ENCODE results near the gene DEK.

Gene DEK

DNA sequence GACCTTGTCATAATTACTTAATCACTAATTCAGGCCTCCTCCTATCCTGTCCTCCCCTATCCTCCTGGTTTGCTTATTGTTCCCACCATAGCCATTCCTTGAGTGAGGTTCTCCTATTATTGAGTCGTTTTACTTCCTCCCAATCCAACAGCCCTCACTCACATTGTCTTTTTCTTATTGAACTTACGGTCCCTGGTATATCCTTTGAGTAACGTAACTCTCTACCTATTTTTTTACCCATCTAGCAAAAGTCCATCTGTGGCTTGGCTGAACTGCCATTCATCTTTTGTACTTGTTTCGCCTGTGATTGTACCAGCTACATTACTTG, 43.1 kb downstream of the DEK start:
- Histone ChIP-seq H3K27ac (ENCODE audit: low read depth, low read length) (no peak overlapping the region), H3K4me1 (ENCODE audit: control insufficient read depth in 5 of 5, insufficient read depth in 5 of 5, low read length in 5 of 5) (no peaks in the 10 kb centered on the region), H3K4me3 (ENCODE audit: low read depth in 1 of 5, low read length in 5 of 5) (no peak overlapping the region), H3K9ac (ENCODE audit: low read length in 5 of 5) (no peak overlapping the region), H3K36me3 (ENCODE audit: control insufficient read depth in 5 of 5, insufficient read depth in 5 of 5, low read length in 5 of 5) (peaks cover 20 to 55% (median 46%) of the 10 kb centered on the region in 5 donors), H3K27me3 (ENCODE audit: control insufficient read depth in 5 of 5, insufficient read depth in 4 of 5, low read length in 5 of 5) (no peaks in the 10 kb centered on the region), H3K9me3 (ENCODE audit: control insufficient read depth in 5 of 5, low read length in 5 of 5) (no peaks in the 10 kb centered on the region)

DNA sequence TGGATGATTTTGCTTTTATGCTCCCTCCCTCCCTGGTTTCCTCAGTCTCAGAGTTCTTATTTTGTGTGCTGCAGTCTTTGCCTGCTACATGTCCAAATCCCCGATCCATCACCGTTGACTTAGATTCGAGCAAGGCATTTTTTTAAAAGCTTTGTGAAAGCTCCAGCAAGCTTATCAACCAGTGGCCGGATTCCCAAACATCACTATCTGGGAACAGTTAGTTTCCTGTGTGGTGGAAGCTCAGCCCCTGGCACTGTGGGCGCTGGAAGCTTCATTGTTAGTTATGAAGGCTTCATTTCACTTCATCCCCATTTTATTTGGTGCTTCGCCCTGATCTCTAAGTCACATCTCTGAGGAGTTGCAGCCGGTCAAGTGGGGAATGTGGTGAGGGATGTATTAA, 44.7 kb downstream of the DEK start:
- no peak overlapping the region for H3K9ac ChIP-seq (ENCODE audit: low read length in 5 of 5)
- H3K9me3 ChIP-seq (ENCODE audit: control insufficient read depth in 5 of 5, low read length in 5 of 5), result no peaks in the 10 kb centered on the region
- no peak overlapping the region for H3K4me3 ChIP-seq (ENCODE audit: low read depth in 1 of 5, low read length in 5 of 5)
- no peaks in the 10 kb centered on the region for H3K27me3 ChIP-seq (ENCODE audit: control insufficient read depth in 5 of 5, insufficient read depth in 4 of 5, low read length in 5 of 5)
- H3K36me3 ChIP-seq (ENCODE audit: control insufficient read depth in 5 of 5, insufficient read depth in 5 of 5, low read length in 5 of 5), result peaks cover 27 to 49% (median 33%) of the 10 kb centered on the region in 5 donors
- peaks cover 0 to 5% (median 0%) of the 10 kb centered on the region in 5 donors for H3K4me1 ChIP-seq (ENCODE audit: control insufficient read depth in 5 of 5, insufficient read depth in 5 of 5, low read length in 5 of 5)
- no peak overlapping the region for H3K27ac ChIP-seq (ENCODE audit: low read depth, low read length)

- Histone ChIP-seq H3K4me1 (ENCODE audit: control insufficient read depth in 5 of 5, insufficient read depth in 5 of 5, low read length in 5 of 5) (peaks cover 0 to 5% (median 0%) of the 10 kb centered on the region in 5 donors), H3K9me3 (ENCODE audit: control insufficient read depth in 5 of 5, low read length in 5 of 5) (no peaks in the 10 kb centered on the region), H3K36me3 (ENCODE audit: control insufficient read depth in 5 of 5, insufficient read depth in 5 of 5, low read length in 5 of 5) (peaks cover 25 to 56% (median 33%) of the 10 kb centered on the region in 5 donors), H3K27me3 (ENCODE audit: control insufficient read depth in 5 of 5, insufficient read depth in 4 of 5, low read length in 5 of 5) (no peaks in the 10 kb centered on the region), H3K4me3 (ENCODE audit: low read depth in 1 of 5, low read length in 5 of 5) (no peak overlapping the region), H3K9ac (ENCODE audit: low read length in 5 of 5) (no peak overlapping the region), H3K27ac (ENCODE audit: low read depth, low read length) (no peak overlapping the region)
Observed at GRCh38 chr6:18218233-18218632, 46.1 kb downstream of the DEK start.

DNA sequence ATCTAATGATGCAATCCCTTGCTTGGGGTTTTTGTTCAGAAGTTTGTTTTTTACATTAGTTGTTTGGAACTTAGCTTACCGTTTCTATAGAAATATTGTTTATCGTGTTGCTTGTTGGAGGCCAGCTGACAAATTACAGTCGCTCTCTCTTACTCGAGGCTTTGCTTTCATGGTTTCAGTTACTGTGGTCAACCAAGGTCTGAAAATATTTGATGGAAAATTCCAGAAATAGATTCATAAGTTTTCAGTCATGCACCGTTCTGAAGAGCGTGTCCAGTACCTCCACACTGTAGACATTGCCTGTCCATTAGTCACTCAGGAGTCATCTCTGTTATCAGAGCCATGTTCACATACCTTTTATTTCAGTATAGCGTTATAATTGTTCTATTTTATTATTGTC, 47.9 kb downstream of the DEK start:
- Histone ChIP-seq H3K27me3 (ENCODE audit: control insufficient read depth in 5 of 5, insufficient read depth in 4 of 5, low read length in 5 of 5) (no peaks in the 10 kb centered on the region), H3K27ac (ENCODE audit: low read depth, low read length) (no peak overlapping the region), H3K36me3 (ENCODE audit: control insufficient read depth in 5 of 5, insufficient read depth in 5 of 5, low read length in 5 of 5) (peaks cover 21 to 53% (median 31%) of the 10 kb centered on the region in 5 donors), H3K9ac (ENCODE audit: low read length in 5 of 5) (no peak overlapping the region), H3K9me3 (ENCODE audit: control insufficient read depth in 5 of 5, low read length in 5 of 5) (no peaks in the 10 kb centered on the region), H3K4me1 (ENCODE audit: control insufficient read depth in 5 of 5, insufficient read depth in 5 of 5, low read length in 5 of 5) (peaks cover 0 to 5% (median 0%) of the 10 kb centered on the region in 5 donors), H3K4me3 (ENCODE audit: low read depth in 1 of 5, low read length in 5 of 5) (no peak overlapping the region)

GRCh38 chr6:18215436-18215835, 48.9 kb downstream of the DEK start:
- H3K27ac ChIP-seq (ENCODE audit: low read depth, low read length), result no peak overlapping the region
- H3K9me3 ChIP-seq (ENCODE audit: control insufficient read depth in 5 of 5, low read length in 5 of 5), result no peaks in the 10 kb centered on the region
- H3K9ac ChIP-seq (ENCODE audit: low read length in 5 of 5), result no peak overlapping the region
- peaks cover 17 to 46% (median 28%) of the 10 kb centered on the region in 5 donors for H3K36me3 ChIP-seq (ENCODE audit: control insufficient read depth in 5 of 5, insufficient read depth in 5 of 5, low read length in 5 of 5)
- H3K4me1 ChIP-seq (ENCODE audit: control insufficient read depth in 5 of 5, insufficient read depth in 5 of 5, low read length in 5 of 5), result peaks cover 0 to 5% (median 0%) of the 10 kb centered on the region in 5 donors
- no peaks in the 10 kb centered on the region for H3K27me3 ChIP-seq (ENCODE audit: control insufficient read depth in 5 of 5, insufficient read depth in 4 of 5, low read length in 5 of 5)
- no peak overlapping the region for H3K4me3 ChIP-seq (ENCODE audit: low read depth in 1 of 5, low read length in 5 of 5)

DNA sequence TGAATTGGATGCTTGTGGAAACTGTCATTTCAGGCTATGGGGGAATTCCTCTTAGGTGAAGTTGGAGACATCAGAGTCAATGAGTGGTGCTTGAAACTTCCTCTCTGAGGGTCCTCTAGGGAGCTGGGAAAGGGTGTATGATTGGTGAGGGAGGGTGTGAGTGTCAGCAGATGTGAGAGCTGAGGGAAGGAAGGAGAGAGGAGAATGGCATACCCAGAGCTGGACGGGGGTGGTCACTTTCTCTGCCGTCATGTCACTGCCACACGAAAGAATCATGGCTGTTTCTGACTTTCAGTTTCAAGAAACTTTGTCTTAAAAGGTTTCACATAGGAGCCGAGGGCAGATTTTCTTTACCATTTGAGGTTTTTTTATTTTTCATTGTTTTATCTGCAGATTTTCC, 50.3 kb downstream of the DEK start:
- no peak overlapping the region for H3K9ac ChIP-seq (ENCODE audit: low read length in 5 of 5)
- no peaks in the 10 kb centered on the region for H3K9me3 ChIP-seq (ENCODE audit: control insufficient read depth in 5 of 5, low read length in 5 of 5)
- H3K4me3 ChIP-seq (ENCODE audit: low read depth in 1 of 5, low read length in 5 of 5), result no peak overlapping the region
- H3K27me3 ChIP-seq (ENCODE audit: control insufficient read depth in 5 of 5, insufficient read depth in 4 of 5, low read length in 5 of 5), result no peaks in the 10 kb centered on the region
- H3K36me3 ChIP-seq (ENCODE audit: control insufficient read depth in 5 of 5, insufficient read depth in 5 of 5, low read length in 5 of 5), result peaks cover 20 to 52% (median 35%) of the 10 kb centered on the region in 5 donors
- peaks cover 0 to 5% (median 0%) of the 10 kb centered on the region in 5 donors for H3K4me1 ChIP-seq (ENCODE audit: control insufficient read depth in 5 of 5, insufficient read depth in 5 of 5, low read length in 5 of 5)
- H3K27ac ChIP-seq (ENCODE audit: low read depth, low read length), result no peak overlapping the region

DNA sequence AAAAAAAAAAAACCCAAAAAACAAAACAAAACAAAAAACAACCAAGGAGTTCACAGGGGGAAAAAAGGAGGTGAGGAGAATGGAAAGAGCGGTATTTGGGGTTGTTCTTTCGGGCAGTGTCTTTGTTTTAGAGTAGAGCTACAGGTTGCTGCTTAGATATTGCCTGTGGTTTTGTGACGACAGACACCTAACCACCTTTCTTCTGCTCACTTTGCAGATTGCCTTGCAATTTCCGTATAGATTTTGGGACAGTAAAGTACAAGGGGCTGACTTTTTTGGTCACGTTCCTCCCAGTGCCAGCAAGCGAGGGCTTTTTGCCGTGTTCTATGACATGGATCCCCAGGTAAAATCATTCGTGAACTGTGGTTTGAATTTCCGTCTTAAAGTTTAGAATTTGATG, 50.9 kb downstream of the DEK start:
- H3K36me3 ChIP-seq (ENCODE audit: control insufficient read depth in 5 of 5, insufficient read depth in 5 of 5, low read length in 5 of 5), result peaks cover 20 to 50% (median 33%) of the 10 kb centered on the region in 5 donors
- H3K27ac ChIP-seq (ENCODE audit: low read depth, low read length), result no peak overlapping the region
- H3K4me3 ChIP-seq (ENCODE audit: low read depth in 1 of 5, low read length in 5 of 5), result no peak overlapping the region

GRCh38 chr6:18212231-18212630, 52.1 kb downstream of the DEK start:
- H3K4me1 ChIP-seq (ENCODE audit: control insufficient read depth in 5 of 5, insufficient read depth in 5 of 5, low read length in 5 of 5), result peaks cover 0 to 5% (median 0%) of the 10 kb centered on the region in 5 donors

More for the DNA sequence above, 50.9 kb downstream of the DEK start:
- Histone ChIP-seq H3K4me1 (ENCODE audit: control insufficient read depth in 5 of 5, insufficient read depth in 5 of 5, low read length in 5 of 5) (peaks cover 0 to 5% (median 0%) of the 10 kb centered on the region in 5 donors), H3K27me3 (ENCODE audit: control insufficient read depth in 5 of 5, insufficient read depth in 4 of 5, low read length in 5 of 5) (no peaks in the 10 kb centered on the region), H3K9ac (ENCODE audit: low read length in 5 of 5) (no peak overlapping the region), H3K9me3 (ENCODE audit: control insufficient read depth in 5 of 5, low read length in 5 of 5) (no peaks in the 10 kb centered on the region)

GRCh38 chr6:18211338-18211737, 53.0 kb downstream of the DEK start:
- H3K27ac ChIP-seq (ENCODE audit: low read depth, low read length), result no peak overlapping the region
- H3K27me3 ChIP-seq (ENCODE audit: control insufficient read depth in 5 of 5, insufficient read depth in 4 of 5, low read length in 5 of 5), result no peaks in the 10 kb centered on the region
- peaks cover 22 to 57% (median 42%) of the 10 kb centered on the region in 5 donors for H3K36me3 ChIP-seq (ENCODE audit: control insufficient read depth in 5 of 5, insufficient read depth in 5 of 5, low read length in 5 of 5)
- H3K4me1 ChIP-seq (ENCODE audit: control insufficient read depth in 5 of 5, insufficient read depth in 5 of 5, low read length in 5 of 5), result peaks cover 0 to 5% (median 0%) of the 10 kb centered on the region in 5 donors
- no peak overlapping the region for H3K4me3 ChIP-seq (ENCODE audit: low read depth in 1 of 5, low read length in 5 of 5)
- H3K9me3 ChIP-seq (ENCODE audit: control insufficient read depth in 5 of 5, low read length in 5 of 5), result no peaks in the 10 kb centered on the region
- no peak overlapping the region for H3K9ac ChIP-seq (ENCODE audit: low read length in 5 of 5)

More at GRCh38 chr6:18212231-18212630, 52.1 kb downstream of the DEK start:
- peaks cover 22 to 48% (median 38%) of the 10 kb centered on the region in 5 donors for H3K36me3 ChIP-seq (ENCODE audit: control insufficient read depth in 5 of 5, insufficient read depth in 5 of 5, low read length in 5 of 5)
- no peaks in the 10 kb centered on the region for H3K9me3 ChIP-seq (ENCODE audit: control insufficient read depth in 5 of 5, low read length in 5 of 5)
- H3K9ac ChIP-seq (ENCODE audit: low read length in 5 of 5), result no peak overlapping the region
- H3K27me3 ChIP-seq (ENCODE audit: control insufficient read depth in 5 of 5, insufficient read depth in 4 of 5, low read length in 5 of 5), result no peaks in the 10 kb centered on the region
- H3K4me3 ChIP-seq (ENCODE audit: low read depth in 1 of 5, low read length in 5 of 5), result no peak overlapping the region
- no peak overlapping the region for H3K27ac ChIP-seq (ENCODE audit: low read depth, low read length)

DNA sequence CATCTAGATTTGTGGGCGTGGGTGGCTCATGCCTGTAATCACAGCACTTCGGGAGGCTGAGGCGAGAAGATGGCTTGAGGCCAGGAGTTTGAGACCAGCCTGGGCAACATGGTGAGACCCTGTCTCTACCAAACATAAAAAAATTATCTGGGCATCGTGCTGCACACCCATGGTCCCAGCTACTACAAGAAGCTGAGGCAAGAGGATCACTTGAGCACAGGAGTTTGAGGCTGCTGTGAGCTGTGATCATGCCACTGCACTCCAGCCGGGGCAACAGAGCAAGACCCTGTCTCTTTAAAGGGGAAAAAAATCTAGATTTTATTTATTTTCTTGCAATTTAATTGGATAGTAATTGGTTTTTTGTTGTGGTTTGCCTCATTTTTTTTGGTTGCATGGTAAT, 53.6 kb downstream of the DEK start:
- H3K36me3 ChIP-seq (ENCODE audit: control insufficient read depth in 5 of 5, insufficient read depth in 5 of 5, low read length in 5 of 5), result peaks cover 22 to 63% (median 41%) of the 10 kb centered on the region in 5 donors

More for the DNA sequence above, 53.6 kb downstream of the DEK start:
- Histone ChIP-seq H3K27ac (ENCODE audit: low read depth, low read length) (no peak overlapping the region), H3K9ac (ENCODE audit: low read length in 5 of 5) (no peak overlapping the region), H3K27me3 (ENCODE audit: control insufficient read depth in 5 of 5, insufficient read depth in 4 of 5, low read length in 5 of 5) (no peaks in the 10 kb centered on the region), H3K9me3 (ENCODE audit: control insufficient read depth in 5 of 5, low read length in 5 of 5) (no peaks in the 10 kb centered on the region), H3K4me3 (ENCODE audit: low read depth in 1 of 5, low read length in 5 of 5) (no peak overlapping the region), H3K4me1 (ENCODE audit: control insufficient read depth in 5 of 5, insufficient read depth in 5 of 5, low read length in 5 of 5) (peaks cover 0 to 5% (median 0%) of the 10 kb centered on the region in 5 donors)

Measured in subcutaneous abdominal adipose tissue (tissue), 5 donors.